GM18511 (cell line): ENCODE measurements around the gene ACSF3.
A peak's percentile ranks its signal among the peaks of the same experiment; 100 is the strongest.

Experiments used
- ATAC-seq: cut with Tn5 transposase; IDR thresholded peaks from one replicate; pipeline ENCODE4 v1.9.1; 2021; ENCODE audit warnings: mild to moderate bottlenecking, moderate library complexity; ENCODE audit not compliant: unreplicated experiment

The ACSF3 gene

GRCh38 chr16:89093602-89094251 lies at the start of gene ACSF3:
Gene ACSF3 (plus strand): TSS chr16:89093852. CDS start chr16:89100682, 6,830 bp downstream.
- peak; percentile 46 for ATAC-seq

- no peak for ATAC-seq
These were observed 49.1 kb upstream of the ACSF3 start for GRCh38 chr16:89044418-89045180.

GRCh38 chr16:89045181-89045815 lies 48.4 kb upstream of the ACSF3 start:
- ATAC-seq, result no peak

GRCh38 chr16:89045881-89046280 lies 47.8 kb upstream of the ACSF3 start:
- ATAC-seq, result no peak

- no peak for ATAC-seq
These were observed 47.2 kb upstream of the ACSF3 start for GRCh38 chr16:89046491-89046890.

GRCh38 chr16:89047331-89048089 lies 46.1 kb upstream of the ACSF3 start:
- ATAC-seq, result no peak

- no peak for ATAC-seq
These were observed 45.4 kb upstream of the ACSF3 start for GRCh38 chr16:89048090-89048725.

- no peak for ATAC-seq
These were observed 44.7 kb upstream of the ACSF3 start for GRCh38 chr16:89048871-89049422.

GRCh38 chr16:89049484-89050118 lies 44.1 kb upstream of the ACSF3 start:
- ATAC-seq, result no peak

- ATAC-seq, result no peak
These were observed 43.4 kb upstream of the ACSF3 start for GRCh38 chr16:89050119-89050867.

GRCh38 chr16:89050868-89051311 lies 42.8 kb upstream of the ACSF3 start:
- no peak for ATAC-seq

GRCh38 chr16:89051521-89052166 lies 42.0 kb upstream of the ACSF3 start:
- no peak for ATAC-seq

- ATAC-seq, result no peak
These were observed 41.3 kb upstream of the ACSF3 start for GRCh38 chr16:89052191-89052889.

GRCh38 chr16:89052890-89053724 lies 40.5 kb upstream of the ACSF3 start:
- no peak for ATAC-seq

- no peak for ATAC-seq
These were observed 40.0 kb upstream of the ACSF3 start for GRCh38 chr16:89053725-89054029.

GRCh38 chr16:89054261-89054661 lies 39.4 kb upstream of the ACSF3 start:
- no peak for ATAC-seq

GRCh38 chr16:89054714-89055113 lies 38.9 kb upstream of the ACSF3 start:
- ATAC-seq, result no peak
